Progenitor cell of endocrine pancreas (in vitro differentiated cells): ENCODE data around the gene MRPS26. TPM values are rescaled to one million over a fixed set of nuclear protein-coding genes. Genes with fewer than 3 reads are reported as not detected.

Source experiments
- DNase-seq: peaks from one replicate; pipeline ENCODE4 v3.0.0; 2021; ENCODE audit warnings: low spot score; ENCODE audit not compliant: unreplicated experiment
- H3K27ac Mint-ChIP-seq: 2 replicates; pipeline ENCODE4 v1.8.0; 2021; ENCODE audit warnings: mild to moderate bottlenecking, moderate library complexity, mixed read lengths
- H3K27me3 Mint-ChIP-seq: 2 replicates; pipeline ENCODE4 v1.8.0; 2021; ENCODE audit warnings: mixed read lengths
- H3K36me3 Mint-ChIP-seq: 2 replicates; pipeline ENCODE4 v1.8.0; 2022; ENCODE audit warnings: mixed read lengths; ENCODE audit not compliant: insufficient read depth
- H3K4me1 Mint-ChIP-seq: 2 replicates; pipeline ENCODE4 v1.8.0; 2021; ENCODE audit warnings: low read depth, mixed read lengths
- H3K4me3 Mint-ChIP-seq: 2 replicates; pipeline ENCODE4 v1.8.0; 2021; ENCODE audit warnings: low read depth, mild to moderate bottlenecking, moderate library complexity, mixed read lengths
- H3K9me3 Mint-ChIP-seq: 2 replicates; pipeline ENCODE4 v1.8.0; 2021; ENCODE audit warnings: low read depth, mixed read lengths
- total RNA-seq: library from RNA; stranded (reverse); gene quantifications from 2 replicates; pipeline ENCODE4 v1.2.1, GENCODE V29; 2021
- TF ChIP-seq, protein P1 (sequence below): fragments of 200-600 bp; sonication (generic); IDR thresholded peaks from one replicate; pipeline ENCODE4 v1.5.0; 2021; ENCODE audit warnings: antibody characterized with exemption, mild to moderate bottlenecking; ENCODE audit not compliant: unreplicated experiment

Gene MRPS26
- total RNA-seq, 1 donor from 2014 or later = 74.3 TPM

DNA sequence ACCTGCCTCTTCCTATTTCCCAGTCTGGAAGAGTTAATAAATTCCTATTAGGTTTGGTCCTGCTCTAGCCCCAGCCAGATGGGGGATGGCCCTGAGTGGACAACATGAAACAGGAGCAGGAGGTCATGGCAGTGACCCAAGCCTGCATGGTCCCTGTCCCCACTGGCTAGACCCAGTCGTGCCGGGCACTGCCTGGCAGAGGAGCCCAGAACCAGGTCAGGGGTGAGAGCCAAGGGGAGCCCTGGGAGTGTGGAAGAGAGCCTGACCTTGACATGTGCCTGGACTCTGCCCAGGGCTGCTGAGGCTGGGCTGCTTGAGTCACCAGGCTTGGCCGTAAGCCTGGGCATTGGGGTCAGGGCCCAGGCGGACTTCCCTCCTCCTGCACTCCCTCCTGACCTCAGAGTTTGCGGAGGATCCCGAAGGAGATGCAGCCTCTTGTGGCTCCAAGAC is 35.1 kb downstream of the MRPS26 start:
- Mint-ChIP-seq H3K36me3 (no peaks in the 10 kb centered on the region), H3K4me3 (no peak overlapping the region), H3K27me3 (peaks cover 66% of the 10 kb centered on the region), H3K9me3 (no peaks in the 10 kb centered on the region), H3K27ac (no peak overlapping the region), H3K4me1 (peaks cover 1% of the 10 kb centered on the region)
- no peak for DNase-seq
- TF ChIP-seq, protein P1, sequence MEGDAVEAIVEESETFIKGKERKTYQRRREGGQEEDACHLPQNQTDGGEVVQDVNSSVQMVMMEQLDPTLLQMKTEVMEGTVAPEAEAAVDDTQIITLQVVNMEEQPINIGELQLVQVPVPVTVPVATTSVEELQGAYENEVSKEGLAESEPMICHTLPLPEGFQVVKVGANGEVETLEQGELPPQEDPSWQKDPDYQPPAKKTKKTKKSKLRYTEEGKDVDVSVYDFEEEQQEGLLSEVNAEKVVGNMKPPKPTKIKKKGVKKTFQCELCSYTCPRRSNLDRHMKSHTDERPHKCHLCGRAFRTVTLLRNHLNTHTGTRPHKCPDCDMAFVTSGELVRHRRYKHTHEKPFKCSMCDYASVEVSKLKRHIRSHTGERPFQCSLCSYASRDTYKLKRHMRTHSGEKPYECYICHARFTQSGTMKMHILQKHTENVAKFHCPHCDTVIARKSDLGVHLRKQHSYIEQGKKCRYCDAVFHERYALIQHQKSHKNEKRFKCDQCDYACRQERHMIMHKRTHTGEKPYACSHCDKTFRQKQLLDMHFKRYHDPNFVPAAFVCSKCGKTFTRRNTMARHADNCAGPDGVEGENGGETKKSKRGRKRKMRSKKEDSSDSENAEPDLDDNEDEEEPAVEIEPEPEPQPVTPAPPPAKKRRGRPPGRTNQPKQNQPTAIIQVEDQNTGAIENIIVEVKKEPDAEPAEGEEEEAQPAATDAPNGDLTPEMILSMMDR = no peak

DNA sequence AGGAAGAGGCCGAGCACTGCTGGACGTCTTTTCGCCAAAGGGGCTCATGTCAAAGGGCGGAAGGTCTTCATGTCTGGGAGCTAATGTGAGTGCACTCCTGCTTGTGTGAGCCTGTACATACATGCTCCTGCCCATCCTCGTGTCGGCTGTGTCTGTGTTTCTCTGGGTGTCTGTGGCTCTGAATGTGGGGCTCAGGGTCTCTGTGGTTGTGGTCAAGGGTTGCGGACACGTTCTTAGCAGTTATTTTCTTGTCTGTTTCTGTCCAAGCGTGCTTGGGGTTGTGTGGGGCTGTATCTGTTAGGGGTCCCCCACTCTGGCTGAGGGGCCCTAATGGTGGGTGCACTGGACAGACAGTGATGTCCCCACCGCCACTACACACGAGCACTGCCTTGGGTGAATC is 35.8 kb downstream of the MRPS26 start:
- H3K9me3 Mint-ChIP-seq = no peaks in the 10 kb centered on the region

DNA sequence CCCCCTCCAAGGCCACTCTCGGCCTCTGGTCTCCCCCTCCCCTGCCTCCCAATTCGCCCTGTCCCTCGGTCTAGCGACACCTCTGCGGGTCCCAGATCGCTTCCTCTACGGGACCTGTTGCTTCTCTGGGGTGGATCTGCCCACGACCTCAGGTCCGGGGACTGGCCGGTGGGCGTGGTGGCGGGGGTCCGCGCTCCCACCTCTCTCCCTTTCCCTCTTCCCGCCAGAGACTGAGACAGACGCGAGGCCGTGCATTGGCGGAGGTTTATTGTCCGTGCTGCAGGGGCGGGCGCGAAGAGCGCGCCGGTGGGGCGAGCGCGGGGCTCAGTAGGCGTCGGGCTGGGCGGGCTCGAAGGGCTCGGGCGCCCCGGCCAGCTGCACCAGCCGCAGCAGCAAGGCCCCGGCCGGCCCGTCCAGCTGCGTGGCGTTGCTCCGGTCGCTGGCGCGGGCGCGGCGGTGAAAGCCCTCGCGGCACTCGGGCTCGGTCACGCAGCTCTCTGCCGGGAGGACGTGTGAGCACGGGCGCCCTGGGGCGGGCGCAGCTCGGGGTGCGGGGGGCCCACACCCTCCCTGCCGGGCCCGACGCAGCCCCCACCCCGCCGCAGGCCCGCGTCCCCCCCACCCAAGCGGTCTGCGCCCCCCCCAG is 36.6 kb downstream of the MRPS26 start:
- Mint-ChIP-seq H3K27me3 (peaks cover 66% of the 10 kb centered on the region), H3K36me3 (no peaks in the 10 kb centered on the region), H3K27ac (no peak overlapping the region), H3K9me3 (no peaks in the 10 kb centered on the region), H3K4me3 (peak overlapping the region; percentile 47), H3K4me1 (peaks cover 1% of the 10 kb centered on the region)
- TF ChIP-seq, protein P1 = no peak
- no peak for DNase-seq

More for the DNA sequence above, 35.8 kb downstream of the MRPS26 start:
- Mint-ChIP-seq H3K36me3 (no peaks in the 10 kb centered on the region), H3K4me3 (peak overlapping the region; percentile 38), H3K27ac (peak overlapping the region; percentile 62), H3K27me3 (peaks cover 66% of the 10 kb centered on the region), H3K4me1 (peaks cover 1% of the 10 kb centered on the region)
- TF ChIP-seq, protein P1 = no peak
- no peak for DNase-seq

GRCh38 chr20:3082955-3083952 is 37.4 kb downstream of the MRPS26 start:
- Mint-ChIP-seq H3K4me3 (peak overlapping the region; percentile 24), H3K27me3 (peaks cover 64% of the 10 kb centered on the region), H3K36me3 (no peaks in the 10 kb centered on the region), H3K4me1 (peaks cover 1% of the 10 kb centered on the region), H3K9me3 (no peaks in the 10 kb centered on the region), H3K27ac (no peak overlapping the region)
- TF ChIP-seq, protein P1 = no peak
- no peak for DNase-seq

- H3K36me3 Mint-ChIP-seq = no peaks in the 10 kb centered on the region
- no peak within 1 kb of the TSS for H3K27ac Mint-ChIP-seq
- peaks cover 58% of the 10 kb centered on the region for H3K27me3 Mint-ChIP-seq
- DNase-seq = no peak
- H3K9me3 Mint-ChIP-seq = no peaks in the 10 kb centered on the region
- H3K4me3 Mint-ChIP-seq = peak within 1 kb of the TSS; percentile 24
- TF ChIP-seq, protein P1 = no peak
- H3K4me1 Mint-ChIP-seq = peaks cover 1% of the 10 kb centered on the region
These were observed 38.6 kb downstream of the MRPS26 start, which contains the start of gene AVP for GRCh38 chr20:3084283-3084985. Gene AVP, minus strand, starts transcription at chr20:3084724. Its CDS starts 50 bp downstream, at chr20:3084674.
